Vagina (tissue), 2 donors: Measurements from ENCODE around the gene ATP8A2.

ENCODE experiments used
- POLR2A ChIP-seq, 2 donors: fragments of 450-650 bp; IDR thresholded peaks; one replicate each; pipeline ENCODE4 v1.6.1; 2017; ENCODE audit warnings: antibody characterized with exemption in 2 of 2, mild to moderate bottlenecking in 2 of 2, moderate library complexity in 2 of 2
- TF ChIP-seq, protein P1 (sequence below), 3 experiments: fragments of 450-650 bp in 2 of 3; fragments of 200-600 bp in 1 of 3; sonication (generic) in 1 of 3; IDR thresholded peaks; one replicate each; pipeline ENCODE4 v1.5.1; 2017 to 2019; ENCODE audit warnings: antibody characterized with exemption in 3 of 3, mild to moderate bottlenecking in 2 of 3, moderate library complexity in 2 of 3

DNA sequence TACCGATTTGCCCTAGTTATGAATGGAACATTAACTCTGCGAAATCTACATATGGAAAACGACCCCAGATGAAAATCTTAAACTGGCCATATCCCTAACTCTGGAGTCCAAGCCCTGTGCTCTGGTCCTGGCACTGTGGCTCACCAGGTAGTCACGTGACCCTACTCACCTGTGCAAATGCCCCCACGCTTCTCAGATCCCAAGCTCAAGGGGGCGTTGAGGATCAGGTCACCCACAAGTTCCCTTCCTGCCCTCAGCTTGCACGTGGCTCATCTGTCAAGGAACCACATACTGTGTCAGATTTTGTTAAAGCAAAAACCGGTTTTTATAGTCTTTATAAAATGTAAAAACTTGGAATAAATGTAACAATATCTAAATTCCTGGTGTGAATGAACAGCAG is 356.0 kb downstream of the ATP8A2 start:
- TF ChIP-seq, protein P1, sequence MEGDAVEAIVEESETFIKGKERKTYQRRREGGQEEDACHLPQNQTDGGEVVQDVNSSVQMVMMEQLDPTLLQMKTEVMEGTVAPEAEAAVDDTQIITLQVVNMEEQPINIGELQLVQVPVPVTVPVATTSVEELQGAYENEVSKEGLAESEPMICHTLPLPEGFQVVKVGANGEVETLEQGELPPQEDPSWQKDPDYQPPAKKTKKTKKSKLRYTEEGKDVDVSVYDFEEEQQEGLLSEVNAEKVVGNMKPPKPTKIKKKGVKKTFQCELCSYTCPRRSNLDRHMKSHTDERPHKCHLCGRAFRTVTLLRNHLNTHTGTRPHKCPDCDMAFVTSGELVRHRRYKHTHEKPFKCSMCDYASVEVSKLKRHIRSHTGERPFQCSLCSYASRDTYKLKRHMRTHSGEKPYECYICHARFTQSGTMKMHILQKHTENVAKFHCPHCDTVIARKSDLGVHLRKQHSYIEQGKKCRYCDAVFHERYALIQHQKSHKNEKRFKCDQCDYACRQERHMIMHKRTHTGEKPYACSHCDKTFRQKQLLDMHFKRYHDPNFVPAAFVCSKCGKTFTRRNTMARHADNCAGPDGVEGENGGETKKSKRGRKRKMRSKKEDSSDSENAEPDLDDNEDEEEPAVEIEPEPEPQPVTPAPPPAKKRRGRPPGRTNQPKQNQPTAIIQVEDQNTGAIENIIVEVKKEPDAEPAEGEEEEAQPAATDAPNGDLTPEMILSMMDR (IDR thresholded peaks at IDR 0.05): no peak
- no peak for TF ChIP-seq POLR2A (IDR thresholded peaks at IDR 0.05)
